Neural progenitor cell (in vitro differentiated cells): Measurements from ENCODE around the gene TPCN2. TPM values are rescaled to one million over a fixed set of nuclear protein-coding genes. Genes with fewer than 3 reads are reported as not detected.

ENCODE experiments used
- DNase-seq: peaks from one replicate; pipeline ENCODE4 v3.0.0-alpha.2; 2016; ENCODE audit warnings: low spot score
- H2AFZ ChIP-seq: fragments of 200-600 bp; sonication (generic); replicated peaks from 2 replicates; pipeline ENCODE4 v1.6.1; 2016; ENCODE audit warnings: antibody characterized with exemption
- H3F3A ChIP-seq: fragments of 200-600 bp; sonication (generic); 2 replicates; pipeline ENCODE4 v1.6.1; 2016; ENCODE audit warnings: antibody characterized with exemption, low read depth
- H3K27ac ChIP-seq: fragments of 200-600 bp; sonication (generic); 2 replicates; pipeline ENCODE4 v1.5.1; 2016; ENCODE audit warnings: mild to moderate bottlenecking
- H3K27me3 ChIP-seq: fragments of 200-600 bp; sonication (generic); 2 replicates; pipeline ENCODE4 v1.6.1; 2016; ENCODE audit warnings: mild to moderate bottlenecking, moderate library complexity
- H3K36me3 ChIP-seq: fragments of 200-600 bp; sonication (generic); 2 replicates; pipeline ENCODE4 v1.5.1; 2016
- H3K4me1 ChIP-seq: fragments of 200-600 bp; sonication (generic); 2 replicates; pipeline ENCODE4 v1.6.1; 2016; ENCODE audit warnings: mixed run types
- H3K4me2 ChIP-seq: fragments of 200-600 bp; sonication (generic); 2 replicates; pipeline ENCODE4 v1.6.1; 2016
- H3K4me3 ChIP-seq: fragments of 200-600 bp; sonication (generic); 2 replicates; pipeline ENCODE4 v1.5.1; 2016
- H3K79me2 ChIP-seq: fragments of 200-600 bp; sonication (generic); 2 replicates; pipeline ENCODE4 v1.6.1; 2016; ENCODE audit warnings: low read depth
- H3K9ac ChIP-seq: fragments of 200-600 bp; sonication (generic); 2 replicates; pipeline ENCODE4 v1.6.1; 2016
- H3K9me3 ChIP-seq: fragments of 200-600 bp; sonication (generic); 2 replicates; pipeline ENCODE4 v1.5.1; 2016; ENCODE audit warnings: low read depth
- H4K20me1 ChIP-seq: fragments of 200-600 bp; sonication (generic); 2 replicates; pipeline ENCODE4 v1.6.1; 2016; ENCODE audit warnings: low read depth
- H3K27ac Mint-ChIP-seq: 3 replicates; pipeline ENCODE4 v1.8.0; 2021; ENCODE audit warnings: mixed read lengths
- H3K27me3 Mint-ChIP-seq: 2 replicates; pipeline ENCODE4 v1.8.0; 2022; ENCODE audit warnings: low read depth, mild to moderate bottlenecking, inconsistent platforms, moderate library complexity, mixed read lengths; ENCODE audit not compliant: insufficient read depth
- H3K36me3 Mint-ChIP-seq: 3 replicates; pipeline ENCODE4 v1.8.0; 2021; ENCODE audit warnings: mixed read lengths
- H3K4me1 Mint-ChIP-seq: 3 replicates; pipeline ENCODE4 v1.8.0; 2021; ENCODE audit warnings: mixed read lengths
- H3K4me3 Mint-ChIP-seq: 3 replicates; pipeline ENCODE4 v1.8.0; 2021; ENCODE audit warnings: mild to moderate bottlenecking, moderate library complexity, mixed read lengths
- H3K9me3 Mint-ChIP-seq: 3 replicates; pipeline ENCODE4 v1.8.0; 2020; ENCODE audit warnings: mixed read lengths
- EZH2 ChIP-seq: fragments of 200-600 bp; sonication (generic); IDR thresholded peaks from 2 replicates; pipeline ENCODE4 v1.6.1; 2017; ENCODE audit warnings: antibody characterized with exemption, mild to moderate bottlenecking, moderate library complexity
- EZH2phosphoT487 ChIP-seq: fragments of 200-600 bp; sonication (generic); IDR thresholded peaks from 2 replicates; pipeline ENCODE4 v1.6.1; 2017; ENCODE audit warnings: antibody characterized with exemption
- total RNA-seq: library from RNA; depleted of rRNA; stranded (reverse); fragments of >200 nt; gene quantifications from 2 replicates; pipeline ENCODE4 v1.2.3, GENCODE V29; 2015; ENCODE audit warnings: low replicate concordance
- TF ChIP-seq, protein P1 (sequence below): fragments of 200-600 bp; sonication (generic); IDR thresholded peaks from 2 replicates; pipeline ENCODE4 v1.5.1; 2017; ENCODE audit warnings: antibody characterized with exemption, mild to moderate bottlenecking

The TPCN2 gene
- total RNA-seq, 1 donor from 2014 or later = 7.2 TPM

DNA sequence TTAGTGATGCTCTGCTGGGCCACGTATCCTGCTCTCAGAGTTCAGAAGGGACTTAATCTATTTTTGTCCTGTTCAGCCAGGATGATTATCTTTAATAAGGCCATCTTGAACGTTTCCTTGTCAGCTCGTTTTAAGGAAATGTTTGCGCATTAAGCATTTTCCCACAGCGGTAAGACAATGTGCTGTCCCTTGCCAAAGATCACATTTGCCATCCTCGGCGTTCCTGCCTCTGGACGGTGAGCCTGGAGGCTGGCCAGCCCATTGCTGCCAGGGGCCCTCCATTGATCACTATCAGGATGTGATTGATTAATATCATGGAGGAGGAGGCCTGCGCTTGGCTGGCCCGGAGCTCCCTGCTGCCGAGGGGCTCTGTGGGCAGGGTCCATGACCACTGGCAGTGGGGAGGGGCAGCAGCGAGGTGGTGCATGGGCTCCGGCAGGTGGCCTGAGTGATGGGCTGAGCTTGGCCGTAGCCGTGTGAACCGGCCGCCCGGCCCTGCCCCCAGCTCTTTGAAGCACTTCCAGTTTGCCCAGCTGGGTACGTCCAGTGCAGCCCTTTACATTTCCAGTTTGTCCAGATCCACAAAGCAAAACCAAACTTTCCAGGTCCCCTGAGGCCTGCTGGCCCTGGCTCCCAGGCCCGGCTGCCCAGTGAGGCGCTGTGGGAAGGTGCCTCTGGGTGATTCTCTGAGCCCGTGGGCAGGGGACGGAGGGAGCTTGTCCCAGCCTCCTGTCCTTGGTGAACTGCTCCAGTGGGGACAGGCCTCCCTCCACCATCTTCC is 57.5 kb downstream of the TPCN2 start:
- H3K9me3 Mint-ChIP-seq = peaks cover 14% of the 10 kb centered on the region
- Histone ChIP-seq H3K79me2 (no peaks in the 10 kb centered on the region), H3F3A (no peaks in the 10 kb centered on the region), H4K20me1 (no peaks in the 10 kb centered on the region), H3K27me3 (no peaks in the 10 kb centered on the region), H3K4me1 (no peaks in the 10 kb centered on the region), H3K4me2 (no peak overlapping the region), H3K4me3 (no peak overlapping the region), H3K9me3 (no peaks in the 10 kb centered on the region), H3K9ac (no peak overlapping the region), H2AFZ (no peak overlapping the region), H3K27ac (no peak overlapping the region), H3K36me3 (no peaks in the 10 kb centered on the region)
- H3K27ac Mint-ChIP-seq = no peak overlapping the region
- H3K4me1 Mint-ChIP-seq = peaks cover 14% of the 10 kb centered on the region
- peaks cover 12% of the 10 kb centered on the region for H3K27me3 Mint-ChIP-seq
- no peaks in the 10 kb centered on the region for H3K36me3 Mint-ChIP-seq
- TF ChIP-seq EZH2phosphoT487 (no peak), EZH2 (no peak)
- TF ChIP-seq, protein P1, sequence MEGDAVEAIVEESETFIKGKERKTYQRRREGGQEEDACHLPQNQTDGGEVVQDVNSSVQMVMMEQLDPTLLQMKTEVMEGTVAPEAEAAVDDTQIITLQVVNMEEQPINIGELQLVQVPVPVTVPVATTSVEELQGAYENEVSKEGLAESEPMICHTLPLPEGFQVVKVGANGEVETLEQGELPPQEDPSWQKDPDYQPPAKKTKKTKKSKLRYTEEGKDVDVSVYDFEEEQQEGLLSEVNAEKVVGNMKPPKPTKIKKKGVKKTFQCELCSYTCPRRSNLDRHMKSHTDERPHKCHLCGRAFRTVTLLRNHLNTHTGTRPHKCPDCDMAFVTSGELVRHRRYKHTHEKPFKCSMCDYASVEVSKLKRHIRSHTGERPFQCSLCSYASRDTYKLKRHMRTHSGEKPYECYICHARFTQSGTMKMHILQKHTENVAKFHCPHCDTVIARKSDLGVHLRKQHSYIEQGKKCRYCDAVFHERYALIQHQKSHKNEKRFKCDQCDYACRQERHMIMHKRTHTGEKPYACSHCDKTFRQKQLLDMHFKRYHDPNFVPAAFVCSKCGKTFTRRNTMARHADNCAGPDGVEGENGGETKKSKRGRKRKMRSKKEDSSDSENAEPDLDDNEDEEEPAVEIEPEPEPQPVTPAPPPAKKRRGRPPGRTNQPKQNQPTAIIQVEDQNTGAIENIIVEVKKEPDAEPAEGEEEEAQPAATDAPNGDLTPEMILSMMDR = no peak
- no peak for DNase-seq
- no peak overlapping the region for H3K4me3 Mint-ChIP-seq

DNA sequence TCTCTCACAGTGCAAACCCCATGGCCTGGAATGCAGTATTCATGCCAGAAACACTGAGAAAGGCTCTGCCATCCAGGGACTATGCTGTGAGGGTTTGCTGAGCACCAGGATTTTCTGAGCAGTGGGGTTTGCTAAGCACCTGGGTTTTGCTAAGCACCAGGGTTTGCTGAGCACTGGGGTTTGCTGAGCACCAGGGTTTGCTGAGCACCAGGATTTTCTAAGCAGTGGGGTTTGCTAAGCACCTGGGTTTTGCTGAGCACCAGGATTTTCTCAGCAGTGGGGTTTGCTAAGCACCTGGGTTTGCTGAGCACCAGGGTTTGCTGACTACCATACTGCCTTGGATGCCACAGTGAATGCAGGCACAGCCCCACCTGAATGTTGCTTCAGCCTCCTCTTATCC is 58.7 kb downstream of the TPCN2 start:
- H4K20me1 ChIP-seq = no peaks in the 10 kb centered on the region
- no peaks in the 10 kb centered on the region for H3K36me3 Mint-ChIP-seq
- H3K4me2 ChIP-seq = no peak overlapping the region
- no peak overlapping the region for H3K4me3 ChIP-seq
- no peak overlapping the region for H3K27ac ChIP-seq
- no peak overlapping the region for H3K4me3 Mint-ChIP-seq
- peaks cover 16% of the 10 kb centered on the region for H3K4me1 Mint-ChIP-seq
- no peak overlapping the region for H2AFZ ChIP-seq
- H3K9ac ChIP-seq = no peak overlapping the region
- no peaks in the 10 kb centered on the region for H3F3A ChIP-seq
- no peak for DNase-seq
- no peaks in the 10 kb centered on the region for H3K36me3 ChIP-seq
- no peaks in the 10 kb centered on the region for H3K9me3 ChIP-seq
- peaks cover 10% of the 10 kb centered on the region for H3K27me3 Mint-ChIP-seq
- no peaks in the 10 kb centered on the region for H3K79me2 ChIP-seq
- H3K27ac Mint-ChIP-seq = no peak overlapping the region
- TF ChIP-seq EZH2phosphoT487 = no peak
- TF ChIP-seq, protein P1 = no peak
- TF ChIP-seq EZH2 = no peak
- H3K4me1 ChIP-seq = no peaks in the 10 kb centered on the region
- peaks cover 17% of the 10 kb centered on the region for H3K9me3 Mint-ChIP-seq
- no peaks in the 10 kb centered on the region for H3K27me3 ChIP-seq

- peaks cover 8% of the 10 kb centered on the region for H3K27me3 Mint-ChIP-seq
- H3K4me3 ChIP-seq = no peak overlapping the region
- H3K9me3 Mint-ChIP-seq = peaks cover 17% of the 10 kb centered on the region
Observed at GRCh38 chr11:69108030-69108429, 59.3 kb downstream of the TPCN2 start.

More at GRCh38 chr11:69108030-69108429, 59.3 kb downstream of the TPCN2 start:
- TF ChIP-seq EZH2 (no peak), EZH2phosphoT487 (no peak)
- TF ChIP-seq, protein P1 = no peak
- H3K27ac ChIP-seq = no peak overlapping the region
- no peaks in the 10 kb centered on the region for H3K79me2 ChIP-seq
- no peaks in the 10 kb centered on the region for H3K27me3 ChIP-seq
- DNase-seq = no peak
- no peaks in the 10 kb centered on the region for H3F3A ChIP-seq
- H4K20me1 ChIP-seq = no peaks in the 10 kb centered on the region
- no peaks in the 10 kb centered on the region for H3K4me1 ChIP-seq
- H3K27ac Mint-ChIP-seq = no peak overlapping the region
- H3K36me3 Mint-ChIP-seq = no peaks in the 10 kb centered on the region
- H3K4me2 ChIP-seq = no peak overlapping the region
- peaks cover 14% of the 10 kb centered on the region for H3K4me1 Mint-ChIP-seq
- no peak overlapping the region for H3K4me3 Mint-ChIP-seq
- no peak overlapping the region for H3K9ac ChIP-seq
- no peaks in the 10 kb centered on the region for H3K9me3 ChIP-seq
- H2AFZ ChIP-seq = no peak overlapping the region
- no peaks in the 10 kb centered on the region for H3K36me3 ChIP-seq
